HepG2 (cell line): ENCODE data around the gene CASKIN2. TPM values are rescaled to one million over a fixed set of nuclear protein-coding genes. Genes with fewer than 3 reads are reported as not detected.

Experiments
- BRD4 ChIP-seq: sonication (generic); formaldehyde crosslinking; IDR thresholded peaks from 2 replicates; pipeline ENCODE4 v1.4.0; 2020; ENCODE audit warnings: missing genetic modification reagents
- CENPT ChIP-seq: sonication (generic); formaldehyde crosslinking; IDR thresholded peaks from 2 replicates; pipeline ENCODE4 v1.8.0; 2022; ENCODE audit warnings: low read depth, mild to moderate bottlenecking, moderate library complexity, missing genetic modification reagents
- DNMT3B ChIP-seq: conservative IDR thresholded peaks from 2 replicates; pipeline ENCODE4 v1.6.1; 2016; ENCODE audit warnings: missing biosample characterization, control low read depth
- E2F2 ChIP-seq: sonication (generic); formaldehyde crosslinking; IDR thresholded peaks from 2 replicates; pipeline ENCODE4 v1.4.0; 2020; ENCODE audit warnings: missing genetic modification reagents, borderline replicate concordance
- GATA4 ChIP-seq: sonication (generic); IDR thresholded peaks from 2 replicates; pipeline ENCODE4 v1.6.1; 2016; ENCODE audit warnings: antibody characterized with exemption, low read depth, borderline replicate concordance
- GPN1 ChIP-seq: sonication (generic); formaldehyde crosslinking; IDR thresholded peaks from 2 replicates; pipeline ENCODE4 v1.5.1; 2020; ENCODE audit warnings: missing genetic modification reagents, borderline replicate concordance
- HDAC2 ChIP-seq: sonication (generic); formaldehyde crosslinking; IDR thresholded peaks from 2 replicates; pipeline ENCODE4 v1.4.0; 2020; ENCODE audit warnings: missing genetic modification reagents
- HIC2 ChIP-seq: sonication (generic); formaldehyde crosslinking; IDR thresholded peaks from 2 replicates; pipeline ENCODE4 v1.9.0; 2022; ENCODE audit warnings: low read depth, missing genetic modification reagents
- HMGA1 ChIP-seq: sonication (generic); formaldehyde crosslinking; conservative IDR thresholded peaks from 2 replicates; pipeline ENCODE4 v1.4.0; 2020; ENCODE audit warnings: missing genetic modification reagents
- MAFF ChIP-seq: IDR thresholded peaks from 2 replicates; pipeline ENCODE4 v1.6.1; 2011; ENCODE audit warnings: low read depth, low read length, improper control_type of control experiment
- MBD4 ChIP-seq: IDR thresholded peaks from 2 replicates; pipeline ENCODE4 v1.6.1; 2012; ENCODE audit warnings: low read length, inconsistent platforms, borderline replicate concordance
- PHB2 ChIP-seq: fragments of 450-650 bp; IDR thresholded peaks from 2 replicates; pipeline ENCODE4 v1.6.1; 2018; ENCODE audit not compliant: partially characterized antibody
- POLR2A ChIP-seq, 2 experiments: IDR thresholded peaks; 2 replicates each; pipeline ENCODE4 v1.6.1; 2011; ENCODE audit warnings: low read depth in 2 of 2, low read length in 2 of 2, mild to moderate bottlenecking in 1 of 2, moderate library complexity in 1 of 2; ENCODE audit not compliant: insufficient read depth in 1 of 2
- PRDM4 ChIP-seq: sonication (generic); formaldehyde crosslinking; IDR thresholded peaks from 2 replicates; pipeline ENCODE4 v1.9.0; 2021; ENCODE audit warnings: missing genetic modification reagents, borderline replicate concordance
- RBFOX2 ChIP-seq: fragments of 200-400 bp; formaldehyde crosslinking; IDR thresholded peaks from 2 replicates; pipeline ENCODE4 v1.6.1; 2017; ENCODE audit warnings: low read depth, mild to moderate bottlenecking, low read length
- REXO4 ChIP-seq: sonication (generic); formaldehyde crosslinking; IDR thresholded peaks from 2 replicates; pipeline ENCODE4 v1.8.0; 2022; ENCODE audit warnings: missing genetic modification reagents, mild to moderate bottlenecking, borderline replicate concordance
- RFX3 ChIP-seq: IDR thresholded peaks from 2 replicates; pipeline ENCODE4 v1.6.1; 2016; ENCODE audit warnings: missing biosample characterization, missing genetic modification reagents
- SMYD3 ChIP-seq: sonication (generic); formaldehyde crosslinking; IDR thresholded peaks from 2 replicates; pipeline ENCODE4 v1.8.1; 2023; ENCODE audit warnings: mild to moderate bottlenecking, missing genetic modification reagents
- TARDBP ChIP-seq: sonication (generic); formaldehyde crosslinking; IDR thresholded peaks from 2 replicates; pipeline ENCODE4 v1.8.0; 2022; ENCODE audit warnings: mild to moderate bottlenecking, missing genetic modification reagents
- TEF ChIP-seq: sonication (generic); formaldehyde crosslinking; IDR thresholded peaks from 2 replicates; pipeline ENCODE4 v1.5.0; 2020; ENCODE audit warnings: missing genetic modification reagents
- TGIF2 ChIP-seq: IDR thresholded peaks from 2 replicates; pipeline ENCODE4 v1.6.1; 2016; ENCODE audit warnings: control low read depth, missing compliant biosample characterization
- ZNF264 ChIP-seq: sonication (generic); formaldehyde crosslinking; IDR thresholded peaks from 2 replicates; pipeline ENCODE4 v1.4.0; 2020; ENCODE audit warnings: missing genetic modification reagents
- ZNF550 ChIP-seq: sonication (generic); formaldehyde crosslinking; IDR thresholded peaks from 2 replicates; pipeline ENCODE4 v1.4.0; 2020; ENCODE audit warnings: mild to moderate bottlenecking, missing genetic modification reagents, borderline replicate concordance
- ZNF784 ChIP-seq: sonication (generic); formaldehyde crosslinking; IDR thresholded peaks from 2 replicates; pipeline ENCODE4 v1.5.1; 2020; ENCODE audit warnings: missing genetic modification reagents, mild to moderate bottlenecking, borderline replicate concordance
- polyA plus RNA-seq, 8 experiments: library from polyadenylated mRNA; depleted of rRNA in 3 of 8; stranded (reverse) in 7 of 8; unstranded in 1 of 8; fragments of >200 nt; fragmentation: Illumina TruSeq in 4 of 8; extraction: Trizol in 4 of 8; gene quantifications; 2 replicates each; pipeline versions ENCODE4 v1.2.1 to v1.2.3, GENCODE V29; 2011 to 2016; ENCODE audit warnings: low read depth in 4 of 8, missing spikeins in 1 of 8, mixed read lengths in 1 of 8; ENCODE audit not compliant: insufficient read depth in 1 of 8
- total RNA-seq, 5 experiments: library from RNA; depleted of rRNA; stranded (reverse); fragments of >200 nt; fragmentation: Illumina TruSeq; extraction: Trizol; gene quantifications; 2 replicates each; pipeline ENCODE4 v1.2.3, GENCODE V29; 2016; ENCODE audit warnings: low read depth in 1 of 5

CASKIN2 gene
- total and polyA plus RNA-seq, 2 of the 13 experiments (the other 11 are each of a cell fraction or from before 2014, with no cell fraction given) = 5.2 to 7.8 TPM

- TF ChIP-seq TGIF2 (CRISPR knock-in tag) (peak; percentile 84), CENPT (CRISPR knock-in tag) (no peak), MBD4 (no peak), BRD4 (0 out of 2 replicates have a peak, but pooled peaks have one; percentile 68), GPN1 (CRISPR knock-in tag) (no peak; the same call in 1 of the 2 replicates), HDAC2 (CRISPR knock-in tag) (no peak; the same call in 1 of the 2 replicates), HMGA1 (no peak), ZNF550 (CRISPR knock-in tag) (no peak), E2F2 (CRISPR knock-in tag) (no peak; the same call in 1 of the 2 replicates), HIC2 (CRISPR knock-in tag) (peak; percentile 94), GATA4 (no peak), RFX3 (no peak), ZNF264 (CRISPR knock-in tag) (no peak), MAFF (no peak), ZNF784 (CRISPR knock-in tag) (peak; percentile 83; the same call in 1 of the 2 replicates), REXO4 (no peak), DNMT3B (CRISPR knock-in tag) (no peak), TARDBP (CRISPR knock-in tag) (peak; percentile 69; the same call in 1 of the 2 replicates), PRDM4 (no peak), POLR2A (IDR thresholded peaks at IDR 0.05; ENCODE audit: insufficient read depth in 1 of 2, low read depth in 2 of 2, low read length in 2 of 2) (peak; percentile 59 to 88; a peak in 3 of 4 replicates), TEF (CRISPR knock-in tag) (no peak), RBFOX2 (peak; percentile 82), PHB2 (no peak), SMYD3 (CRISPR knock-in tag) (0 out of 2 replicates have a peak, but pooled peaks have one; percentile 33)
These were observed 34.2 kb upstream of the CASKIN2 start (continued) for GRCh38 chr17:75549246-75550138.
